DMS114 treated with DMSO at 0.1 percent for 48 hours (cell line): Measurements from ENCODE around the gene ZMIZ2.
A peak's percentile ranks its signal among the peaks of the same experiment; 100 is the strongest.
"Not testable (repeated sequence)": the region's sequence is repeated elsewhere in the genome, so short reads cannot be mapped to it uniquely, and the experiment has no call there.

Source experiments
- DNase-seq: peaks from one replicate; lab custom pipeline; 2025; ENCODE audit not compliant: unreplicated experiment; lab: John Stamatoyannopoulos, UW

Gene ZMIZ2

GRCh38 chr7:44748045-44748947, at the start of gene ZMIZ2:
Gene ZMIZ2, plus strand, starts transcription at chr7:44748847. Its CDS starts 7,403 bp downstream, at chr7:44756250.
- DNase-seq: peak; percentile 66

DNA sequence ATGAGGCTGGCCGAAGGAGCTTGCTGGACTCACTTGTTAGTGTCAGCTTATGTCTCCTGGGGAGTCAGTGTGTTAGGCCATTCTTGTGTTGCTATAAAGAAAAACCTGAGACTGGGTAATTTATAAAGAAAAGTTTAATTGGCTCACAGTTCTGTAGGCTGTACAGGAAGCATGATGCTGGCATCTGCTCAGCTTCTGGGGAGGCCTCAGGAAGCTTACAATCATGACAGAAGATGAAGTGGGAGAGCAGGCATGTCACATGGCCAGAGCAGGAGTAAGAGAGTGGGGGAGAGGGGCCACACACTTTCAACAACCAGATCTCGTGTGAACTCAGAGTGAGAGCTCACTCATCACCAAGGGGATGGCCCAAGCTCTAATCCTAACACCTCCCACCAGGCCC, 49.0 kb upstream of the ZMIZ2 start:
- not testable (repeated sequence) for DNase-seq

DNA sequence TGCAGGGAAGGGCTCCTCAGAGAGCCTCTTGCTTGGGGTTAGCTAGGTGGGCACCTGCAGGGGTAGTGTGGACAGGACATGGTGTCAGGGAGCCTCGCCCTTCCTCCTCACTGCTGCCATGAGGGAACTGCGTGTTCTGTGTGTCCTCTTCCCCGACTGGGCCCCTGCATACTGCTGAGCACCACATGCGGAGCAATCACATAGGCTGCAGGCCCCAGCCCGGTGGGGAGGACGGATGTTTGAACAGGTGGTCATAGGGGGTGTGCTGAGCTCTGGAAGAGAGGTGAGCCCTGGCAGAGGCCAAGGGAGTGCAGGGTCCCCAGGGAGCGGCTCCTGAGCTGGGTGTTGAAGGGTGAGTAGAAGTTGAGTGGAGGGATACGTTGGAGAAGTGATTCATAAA, 48.3 kb upstream of the ZMIZ2 start:
- DNase-seq: no peak

GRCh38 chr7:44703391-44703790, 45.3 kb upstream of the ZMIZ2 start:
- not testable (repeated sequence) for DNase-seq

GRCh38 chr7:44703921-44704320, 44.7 kb upstream of the ZMIZ2 start:
- no peak for DNase-seq

GRCh38 chr7:44705434-44705833, 43.2 kb upstream of the ZMIZ2 start:
- DNase-seq: no peak

DNA sequence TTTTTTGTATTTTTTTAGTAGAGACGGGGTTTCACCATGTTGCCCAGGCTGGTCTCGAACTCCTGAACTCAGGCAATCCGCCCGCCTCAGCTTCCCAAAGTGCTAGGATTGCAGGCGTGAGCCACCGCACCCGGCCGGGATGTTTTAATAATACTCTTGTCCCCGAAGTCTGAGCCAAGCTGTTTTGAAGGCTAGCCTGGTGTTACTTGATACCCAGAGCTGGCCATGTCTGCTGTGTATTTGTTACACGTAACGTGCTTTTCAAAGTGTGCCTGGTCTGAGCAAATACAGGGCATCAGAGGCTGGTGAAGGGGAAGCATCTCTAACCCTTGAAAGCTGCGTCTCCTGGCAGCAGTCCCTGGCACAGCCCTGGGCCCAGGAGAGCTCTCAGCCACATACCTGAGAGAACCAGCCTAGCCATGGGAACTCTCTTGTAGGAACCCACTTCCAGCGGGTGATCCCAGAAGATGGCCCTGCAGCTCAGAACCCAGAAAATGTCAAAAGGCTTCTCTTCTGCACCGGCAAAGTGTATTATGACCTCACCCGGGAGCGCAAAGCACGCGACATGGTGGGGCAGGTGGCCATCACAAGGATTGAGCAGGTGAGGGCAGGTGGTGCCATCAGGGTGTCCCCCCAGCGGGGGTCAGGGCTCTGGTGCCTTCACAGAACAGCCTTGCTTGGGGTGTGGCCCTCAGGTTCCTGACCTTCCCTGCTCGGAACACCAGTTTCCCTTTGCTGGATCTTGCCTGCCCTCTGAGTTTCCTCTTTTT, 41.7 kb upstream of the ZMIZ2 start:
- DNase-seq: no peak

- DNase-seq: no peak
Measured at GRCh38 chr7:44707558-44708230, 41.0 kb upstream of the ZMIZ2 start.

DNA sequence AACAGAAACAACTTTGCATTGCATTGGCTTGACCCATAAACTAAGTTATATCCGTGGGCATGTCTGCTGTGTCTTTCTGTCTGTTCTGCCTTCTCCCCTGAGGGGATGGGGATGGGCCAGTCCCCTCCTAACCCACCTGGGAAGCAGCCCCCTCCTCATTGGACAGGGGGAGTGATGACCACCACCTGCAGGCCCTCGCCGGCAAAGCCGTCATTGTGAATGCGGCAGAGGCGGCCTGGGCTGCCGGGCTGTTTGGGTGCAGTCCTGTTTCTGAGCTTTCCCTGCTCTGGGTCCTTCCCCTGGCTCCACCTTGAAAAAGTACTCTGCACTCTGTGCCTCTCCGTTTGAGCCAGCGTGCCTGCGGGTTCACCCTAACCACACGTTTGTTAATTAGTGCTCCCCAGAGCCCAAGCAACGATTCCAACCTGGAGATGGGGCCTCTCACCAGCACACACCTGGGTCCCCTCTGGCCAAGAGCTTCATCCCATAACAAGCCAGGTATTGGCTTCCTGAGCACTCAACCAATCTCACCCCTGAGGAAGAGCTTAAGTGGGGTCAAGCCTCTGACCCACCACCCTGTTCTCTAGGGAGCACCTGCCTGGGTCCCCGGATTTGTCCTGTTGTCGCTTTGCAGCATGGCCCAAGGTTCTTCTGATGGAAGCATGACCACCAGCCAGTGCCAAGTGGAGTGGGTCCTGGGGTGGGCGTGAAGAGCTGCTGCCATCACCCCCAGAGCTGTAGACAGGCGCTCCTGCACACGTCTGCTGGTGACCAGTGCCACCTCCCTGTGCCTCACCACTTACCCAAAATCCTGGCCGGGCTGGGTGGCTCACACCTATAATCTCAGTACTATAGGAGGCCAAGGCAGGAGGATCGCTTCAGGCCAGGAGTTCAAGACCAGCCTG, 39.4 kb upstream of the ZMIZ2 start:
- DNase-seq: no peak

DNA sequence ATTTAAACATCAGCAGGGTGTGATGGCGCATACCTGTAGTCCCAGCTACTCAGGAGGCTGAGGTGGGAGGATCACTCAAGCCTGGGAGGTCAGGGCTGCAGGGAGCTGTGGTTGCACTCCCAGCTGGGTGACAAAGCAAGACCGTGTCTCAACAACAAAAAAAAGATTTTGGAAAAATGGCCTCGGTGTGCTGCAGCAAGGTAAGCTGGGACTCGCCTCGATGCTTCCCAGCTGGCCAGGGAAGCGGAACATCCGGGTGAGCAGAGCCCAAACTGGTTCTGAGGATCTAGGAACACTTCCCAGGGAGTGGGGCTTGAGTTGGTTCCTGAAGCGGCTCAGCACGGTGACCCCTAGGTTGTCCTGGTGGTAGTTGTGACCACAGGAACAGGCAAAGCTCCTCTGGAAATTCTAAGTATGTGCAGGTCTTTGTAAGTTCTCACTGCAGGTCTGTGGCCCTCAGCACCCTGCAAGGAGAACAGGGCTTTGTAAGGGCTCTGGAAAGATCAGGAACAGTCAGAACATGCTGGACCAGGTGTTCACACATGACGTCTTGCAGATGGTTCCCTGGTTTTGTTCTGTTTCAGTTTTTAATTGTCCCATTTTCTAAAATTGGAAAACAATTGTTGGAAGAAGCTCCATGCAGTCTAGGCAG, 38.6 kb upstream of the ZMIZ2 start:
- no peak for DNase-seq

DNA sequence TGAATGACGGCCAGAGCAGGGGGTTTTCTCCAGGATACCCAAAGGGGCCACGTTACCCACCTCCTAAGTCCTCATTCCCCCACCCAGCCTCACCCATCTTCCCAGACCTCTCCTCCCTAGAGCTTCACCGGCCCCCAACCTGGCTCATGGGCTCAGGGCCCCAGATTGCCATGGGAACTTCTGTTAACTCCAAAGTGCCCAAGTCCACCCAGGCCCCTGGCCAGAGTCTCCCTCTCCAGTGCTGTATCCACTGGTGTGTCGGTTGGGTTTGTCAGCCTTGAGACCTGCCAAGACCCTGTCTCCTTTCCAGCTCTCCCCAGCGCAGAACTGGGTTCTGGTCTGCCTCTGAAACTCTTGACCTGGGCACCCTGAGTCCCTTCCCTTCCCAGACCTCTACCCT, 37.1 kb upstream of the ZMIZ2 start:
- no peak for DNase-seq

- DNase-seq: no peak
Measured at GRCh38 chr7:44712012-44712411, 36.6 kb upstream of the ZMIZ2 start.

DNA sequence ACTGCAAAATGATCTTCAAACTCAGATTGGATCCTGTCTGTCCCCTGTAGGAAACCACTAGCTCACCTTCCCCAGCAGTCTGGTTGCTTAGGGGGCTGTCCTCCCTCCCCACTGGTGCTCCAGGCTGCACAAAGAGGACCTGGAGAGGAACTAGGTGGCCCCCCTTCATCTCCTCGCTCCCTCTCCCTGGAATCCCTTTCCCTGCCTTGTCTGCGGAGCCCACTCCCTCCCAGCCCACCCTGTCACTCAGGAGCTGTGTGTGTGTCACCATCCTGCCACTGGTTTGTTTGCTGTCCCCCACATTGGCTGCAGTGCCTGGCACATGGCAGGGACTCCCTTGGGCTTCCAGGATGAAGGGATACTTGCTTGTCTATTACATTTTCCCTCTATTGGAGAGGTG, 35.5 kb upstream of the ZMIZ2 start:
- no peak for DNase-seq

GRCh38 chr7:44713680-44714335, 34.8 kb upstream of the ZMIZ2 start:
- DNase-seq: no peak

DNA sequence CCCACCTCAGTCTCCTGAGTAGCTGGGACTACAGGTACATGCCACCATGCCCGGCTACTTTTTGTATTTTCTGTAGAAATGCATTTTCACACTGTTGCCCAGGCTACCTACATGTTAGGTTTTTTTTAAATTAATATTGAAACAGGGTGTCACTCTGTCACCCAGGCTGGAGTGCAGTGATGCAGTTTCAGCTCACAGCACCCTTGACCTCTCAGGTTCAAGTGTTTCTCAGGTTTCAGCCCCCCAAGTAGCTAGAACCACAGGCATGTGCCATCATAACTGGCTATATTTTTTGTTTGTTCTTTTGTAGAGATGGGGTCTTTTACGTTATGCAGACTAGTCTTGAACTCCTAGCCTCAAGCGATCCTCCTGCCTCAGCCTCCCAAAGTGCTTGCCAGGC, 32.4 kb upstream of the ZMIZ2 start:
- DNase-seq: no peak

- no peak for DNase-seq
Measured at GRCh38 chr7:44720301-44720700, 28.3 kb upstream of the ZMIZ2 start.

- no peak for DNase-seq
Measured at GRCh38 chr7:44724276-44724675, 24.4 kb upstream of the ZMIZ2 start.

- DNase-seq: not testable (repeated sequence)
Measured at GRCh38 chr7:44726250-44726649, 22.4 kb upstream of the ZMIZ2 start.

DNA sequence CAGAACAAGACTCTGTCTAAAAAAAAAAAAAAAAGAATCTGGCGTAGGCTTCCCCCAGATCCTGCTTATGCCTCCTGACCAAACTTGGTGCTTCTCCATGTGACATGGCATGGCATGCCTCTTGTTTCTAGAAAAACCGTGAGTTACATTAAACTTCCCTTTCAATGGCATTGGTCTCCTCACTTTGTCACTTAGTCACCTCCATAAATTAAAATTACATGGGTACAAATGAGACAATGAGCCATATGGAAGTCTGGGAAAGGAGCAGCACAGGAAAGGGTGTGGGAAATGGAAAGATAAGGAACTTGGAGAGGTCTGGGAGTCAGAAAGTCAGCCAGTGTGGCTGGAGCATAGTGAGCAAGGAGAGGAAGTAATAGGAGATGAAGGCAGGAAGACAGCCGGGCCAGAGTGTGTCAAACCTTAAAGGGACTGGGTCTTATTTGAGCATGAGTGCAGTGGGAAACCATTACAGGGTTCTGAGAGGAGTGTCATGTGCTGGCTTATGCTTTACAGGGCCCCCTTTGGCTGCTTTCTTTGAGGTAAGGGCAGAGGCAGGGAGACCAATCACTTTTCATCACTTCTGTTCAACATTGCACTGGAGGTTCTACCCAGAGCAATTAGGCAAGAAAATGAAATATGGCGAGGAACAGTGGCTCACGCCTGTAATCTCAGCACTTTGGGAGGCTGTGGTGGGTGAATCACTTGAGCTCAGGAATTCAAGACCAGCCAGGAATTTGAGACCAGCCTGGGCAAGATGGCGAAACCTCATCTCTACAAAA, 21.3 kb upstream of the ZMIZ2 start:
- no peak for DNase-seq
